Ascending aorta (tissue), 2 donors: ENCODE results near the gene SPATA2L. TPM values are rescaled to one million over a fixed set of nuclear protein-coding genes. Genes with fewer than 3 reads are reported as not detected.

Source experiments
- DNase-seq, 2 donors: peaks; one replicate each; pipeline ENCODE4 v3.0.0-alpha.2; 2019; ENCODE audit warnings: low spot score in 2 of 2
- H3K27ac ChIP-seq, 2 donors: fragments of 200-600 bp; sonication (generic); one replicate each; pipeline ENCODE4 v1.5.1; 2016 to 2017; ENCODE audit warnings: mild to moderate bottlenecking in 1 of 2
- H3K27me3 ChIP-seq: fragments of 200-600 bp; sonication (generic); one replicate; pipeline ENCODE4 v1.5.1; 2017
- H3K36me3 ChIP-seq, 2 donors: fragments of 200-600 bp; sonication (generic); one replicate each; pipeline ENCODE4 v1.5.1; 2016
- H3K4me1 ChIP-seq, 2 donors: fragments of 200-600 bp; sonication (generic); one replicate each; pipeline ENCODE4 v1.5.1; 2016 to 2017; ENCODE audit warnings: mild to moderate bottlenecking in 1 of 2
- H3K4me3 ChIP-seq, 2 donors: fragments of 200-600 bp; sonication (generic); one replicate each; pipeline ENCODE4 v1.5.1; 2016 to 2017; ENCODE audit warnings: mild to moderate bottlenecking in 1 of 2
- H3K9me3 ChIP-seq, 2 donors: fragments of 200-600 bp; sonication (generic); one replicate each; pipeline ENCODE4 v1.5.1; 2016
- intact Hi-C: fragments of 100-400 bp; cut with DNase I; formaldehyde crosslinking; loops from one replicate; pipeline ENCODE4 v1.15.1; 2023
- total RNA-seq: library from RNA; depleted of rRNA; stranded (reverse); fragments of >200 nt; gene quantifications from one replicate; pipeline ENCODE4 v1.1.0, GENCODE V29; 2016
- TF ChIP-seq, protein P1 (sequence below), 3 experiments: fragments of 200-600 bp in 2 of 3; fragments of 450-650 bp in 1 of 3; sonication (generic) in 2 of 3; IDR thresholded peaks; one replicate each; pipeline ENCODE4 v1.5.1; 2016 to 2019; ENCODE audit warnings: antibody characterized with exemption in 3 of 3, mild to moderate bottlenecking in 1 of 3, moderate library complexity in 1 of 3

Gene SPATA2L
- total RNA-seq, 1 donor from 2014 or later = 34.7 TPM

- Histone ChIP-seq H3K4me1 (peaks cover 0 to 3% of the 10 kb centered on the region in 2 donors), H3K9me3 (no peaks in the 10 kb centered on the region), H3K27ac (no peak overlapping the region), H3K27me3 (peaks cover 5% of the 10 kb centered on the region), H3K4me3 (peak overlapping the region in 1 of 2 donors; percentile 35), H3K36me3 (no peaks in the 10 kb centered on the region)
- no peak for DNase-seq
- TF ChIP-seq, protein P1, sequence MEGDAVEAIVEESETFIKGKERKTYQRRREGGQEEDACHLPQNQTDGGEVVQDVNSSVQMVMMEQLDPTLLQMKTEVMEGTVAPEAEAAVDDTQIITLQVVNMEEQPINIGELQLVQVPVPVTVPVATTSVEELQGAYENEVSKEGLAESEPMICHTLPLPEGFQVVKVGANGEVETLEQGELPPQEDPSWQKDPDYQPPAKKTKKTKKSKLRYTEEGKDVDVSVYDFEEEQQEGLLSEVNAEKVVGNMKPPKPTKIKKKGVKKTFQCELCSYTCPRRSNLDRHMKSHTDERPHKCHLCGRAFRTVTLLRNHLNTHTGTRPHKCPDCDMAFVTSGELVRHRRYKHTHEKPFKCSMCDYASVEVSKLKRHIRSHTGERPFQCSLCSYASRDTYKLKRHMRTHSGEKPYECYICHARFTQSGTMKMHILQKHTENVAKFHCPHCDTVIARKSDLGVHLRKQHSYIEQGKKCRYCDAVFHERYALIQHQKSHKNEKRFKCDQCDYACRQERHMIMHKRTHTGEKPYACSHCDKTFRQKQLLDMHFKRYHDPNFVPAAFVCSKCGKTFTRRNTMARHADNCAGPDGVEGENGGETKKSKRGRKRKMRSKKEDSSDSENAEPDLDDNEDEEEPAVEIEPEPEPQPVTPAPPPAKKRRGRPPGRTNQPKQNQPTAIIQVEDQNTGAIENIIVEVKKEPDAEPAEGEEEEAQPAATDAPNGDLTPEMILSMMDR (IDR thresholded peaks at IDR 0.05) = no peak
- intact Hi-C loops = no loop called here
Measured at GRCh38 chr16:89711601-89712273, 10.2 kb upstream of the SPATA2L start.

- no peak for DNase-seq
- Histone ChIP-seq H3K4me1 (peaks cover 0 to 3% of the 10 kb centered on the region in 2 donors), H3K27me3 (peaks cover 5% of the 10 kb centered on the region), H3K4me3 (no peak overlapping the region), H3K9me3 (no peaks in the 10 kb centered on the region), H3K36me3 (no peaks in the 10 kb centered on the region), H3K27ac (no peak overlapping the region)
- intact Hi-C loops = no loop called here
- TF ChIP-seq, protein P1 (IDR thresholded peaks at IDR 0.05) = no peak
Measured at GRCh38 chr16:89710709-89711564, 9.4 kb upstream of the SPATA2L start.

DNA sequence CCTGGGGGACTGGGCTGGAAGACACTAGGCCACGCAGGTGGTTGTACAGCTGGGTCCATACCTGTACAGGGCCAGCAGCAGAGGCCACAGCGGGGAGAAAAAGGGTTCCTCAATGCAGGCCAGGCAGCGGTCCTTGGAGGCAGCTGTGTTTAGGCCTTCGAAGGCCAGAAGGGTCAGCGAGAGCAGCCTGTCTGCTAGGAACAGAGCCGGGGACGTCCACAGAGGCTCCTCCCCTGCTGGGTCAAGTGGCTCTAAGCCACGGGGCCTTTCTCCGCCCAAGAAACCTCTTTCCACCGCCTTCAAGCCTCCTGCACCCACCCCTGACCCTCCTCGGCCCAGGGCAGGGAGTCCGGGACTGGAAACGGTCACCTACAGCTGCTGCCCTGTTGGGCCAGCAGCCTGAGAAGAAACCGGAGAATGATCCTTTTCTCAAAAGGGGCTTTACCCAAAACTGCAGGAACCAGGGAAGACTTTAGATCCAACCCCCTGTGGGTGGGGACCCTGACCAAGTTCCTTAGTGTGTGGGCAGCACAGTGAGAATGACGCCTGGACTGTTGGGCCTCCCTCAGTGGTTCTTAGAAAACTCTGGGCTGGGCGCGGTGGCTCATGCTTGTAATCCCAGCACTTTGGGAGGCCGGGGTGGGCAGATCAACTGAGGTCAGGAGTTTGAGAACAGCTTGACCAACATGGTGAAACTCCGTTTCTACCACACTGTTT is 8.4 kb upstream of the SPATA2L start:
- DNase-seq = no peak
- intact Hi-C loops = no loop called here
- Histone ChIP-seq H3K4me3 (no peak overlapping the region), H3K36me3 (no peaks in the 10 kb centered on the region), H3K9me3 (no peaks in the 10 kb centered on the region), H3K4me1 (peaks cover 0 to 3% of the 10 kb centered on the region in 2 donors), H3K27ac (no peak overlapping the region), H3K27me3 (peaks cover 5% of the 10 kb centered on the region)
- TF ChIP-seq, protein P1 (IDR thresholded peaks at IDR 0.05) = no peak

DNA sequence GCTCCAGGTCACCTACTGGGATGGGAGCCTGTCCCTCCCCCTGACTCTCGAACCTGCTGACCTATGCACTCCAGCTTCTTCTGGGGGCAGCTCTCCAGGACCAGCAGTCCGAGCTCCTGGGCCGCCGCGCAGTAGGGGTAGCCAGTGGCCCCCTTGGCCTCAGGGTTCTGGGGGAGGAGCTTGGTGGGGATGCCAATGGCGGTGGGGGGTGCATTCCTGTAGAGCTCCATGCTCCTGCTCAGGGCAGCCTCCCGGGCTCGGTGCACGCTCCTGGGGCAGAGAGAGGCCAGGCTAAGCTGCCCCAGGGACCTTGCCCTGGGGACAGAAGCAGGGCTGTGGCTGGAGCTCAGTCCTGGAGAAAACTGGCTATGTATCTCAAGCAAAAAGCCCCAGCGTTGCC is 7.7 kb upstream of the SPATA2L start:
- Histone ChIP-seq H3K9me3 (no peaks in the 10 kb centered on the region), H3K4me1 (peaks cover 0 to 3% of the 10 kb centered on the region in 2 donors), H3K4me3 (no peak overlapping the region), H3K27me3 (peaks cover 5% of the 10 kb centered on the region), H3K27ac (no peak overlapping the region), H3K36me3 (no peaks in the 10 kb centered on the region)
- TF ChIP-seq, protein P1 (IDR thresholded peaks at IDR 0.05) = no peak
- intact Hi-C loops = no loop called here
- DNase-seq = no peak

GRCh38 chr16:89708481-89708931 is 7.0 kb upstream of the SPATA2L start:
- no peak for DNase-seq
- Histone ChIP-seq H3K27ac (no peak overlapping the region), H3K36me3 (no peaks in the 10 kb centered on the region), H3K4me3 (no peak overlapping the region), H3K9me3 (no peaks in the 10 kb centered on the region), H3K27me3 (peaks cover 5% of the 10 kb centered on the region), H3K4me1 (peaks cover 0 to 3% of the 10 kb centered on the region in 2 donors)
- intact Hi-C loops = no loop called here
- TF ChIP-seq, protein P1 (IDR thresholded peaks at IDR 0.05) = no peak
